ENCODE measurements around the gene RIC8B.

The RIC8B gene

DNA sequence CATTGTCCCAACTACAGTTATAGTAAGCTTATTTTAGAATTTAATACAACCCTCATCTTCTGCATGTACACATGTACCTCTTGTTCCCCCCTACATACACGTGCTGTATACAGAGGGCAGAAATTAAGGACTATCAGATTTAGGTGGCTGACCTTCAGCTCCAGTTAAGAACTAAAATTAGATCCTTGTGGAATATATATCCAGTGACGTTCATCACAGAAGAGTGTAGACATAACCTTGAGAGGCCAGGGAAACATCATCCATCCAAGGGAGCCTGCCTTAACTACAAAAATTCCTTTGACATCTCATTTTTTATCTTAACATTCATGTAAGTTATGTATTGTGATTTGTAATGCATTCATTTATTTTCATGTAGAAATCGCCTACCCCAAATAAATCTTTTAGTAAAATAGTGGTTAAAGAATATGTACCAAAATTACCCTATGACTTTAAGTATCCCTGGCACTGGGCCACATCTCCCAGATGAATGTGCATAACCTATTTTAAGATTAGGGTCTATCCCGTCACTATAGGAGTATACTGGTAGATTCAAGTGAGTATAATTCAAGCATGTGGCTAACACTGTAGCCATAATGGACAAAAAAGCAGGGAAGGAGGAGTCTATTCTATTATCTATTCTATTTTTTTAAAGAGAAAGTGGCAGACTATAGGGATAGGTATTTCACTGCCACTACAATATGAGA lies 27.5 kb downstream of the RIC8B start:
- no peak for DNase-seq

GRCh38 chr12:106804668-106805067 lies 30.2 kb downstream of the RIC8B start:
- no peak for DNase-seq

DNA sequence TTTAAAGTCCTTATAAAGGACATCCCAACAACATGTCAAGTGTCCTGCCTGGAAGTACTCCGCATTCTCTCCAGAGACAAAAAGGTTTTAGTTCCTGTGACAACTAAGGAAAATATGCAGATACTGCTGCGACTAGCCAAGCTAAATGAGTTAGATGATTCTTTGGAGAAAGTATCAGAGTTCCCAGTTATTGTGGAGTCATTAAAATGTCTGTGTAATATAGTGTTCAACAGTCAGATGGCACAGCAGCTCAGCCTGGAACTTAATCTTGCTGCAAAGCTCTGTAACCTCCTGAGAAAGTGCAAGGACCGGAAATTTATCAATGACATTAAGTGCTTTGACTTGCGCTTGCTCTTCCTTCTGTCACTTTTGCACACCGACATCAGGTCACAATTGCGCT lies 40.2 kb downstream of the RIC8B start:
- no peak for DNase-seq

- DNase-seq = no peak
These were observed 41.3 kb downstream of the RIC8B start for GRCh38 chr12:106815741-106816140.

DNA sequence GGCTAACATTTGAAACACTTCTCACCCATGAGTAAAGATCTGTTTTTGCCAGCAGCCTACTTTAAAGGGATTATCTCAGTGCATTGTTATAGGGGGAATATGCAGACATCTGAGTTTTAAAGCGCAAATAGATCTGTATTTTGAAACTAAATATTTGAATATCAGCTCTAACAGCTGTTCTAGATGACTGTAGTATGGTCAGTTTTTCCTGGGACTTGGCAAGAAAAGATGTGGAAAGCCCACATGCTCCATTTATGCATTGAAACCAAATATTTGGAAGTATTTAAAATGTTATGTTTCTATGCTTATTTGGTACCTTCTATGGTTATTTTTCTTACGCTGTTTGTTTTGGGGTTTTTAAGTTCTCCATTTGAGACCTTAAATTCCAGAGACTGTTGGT lies 41.7 kb downstream of the RIC8B start:
- DNase-seq = no peak

GRCh38 chr12:106819991-106820390 lies 45.5 kb downstream of the RIC8B start:
- DNase-seq = no peak

DNA sequence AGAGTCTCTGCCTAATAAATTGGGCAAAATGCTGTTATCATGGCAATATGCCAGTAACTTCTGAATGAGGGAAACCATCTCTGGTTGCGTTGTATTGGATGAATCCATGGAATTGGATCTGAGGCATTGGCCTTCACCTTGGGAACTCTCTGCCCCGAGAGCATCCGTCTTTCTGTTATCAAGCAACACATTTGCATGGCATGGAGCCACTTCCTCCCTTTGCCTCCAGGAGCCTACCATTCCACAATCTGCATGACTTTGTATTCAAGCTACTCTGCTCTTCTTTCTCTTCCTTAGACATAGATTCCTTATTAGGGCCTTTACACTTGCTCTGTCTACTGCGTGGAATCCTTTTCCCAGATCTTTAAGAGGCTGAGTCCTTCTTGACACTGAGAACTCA lies 57.2 kb downstream of the RIC8B start:
- no peak for DNase-seq

GRCh38 chr12:106837782-106838181 lies 63.3 kb downstream of the RIC8B start:
- no peak for DNase-seq

- DNase-seq = no peak
These were observed 64.9 kb downstream of the RIC8B start for GRCh38 chr12:106839333-106839732.

GRCh38 chr12:106840243-106840642 lies 65.8 kb downstream of the RIC8B start:
- DNase-seq = no peak

DNA sequence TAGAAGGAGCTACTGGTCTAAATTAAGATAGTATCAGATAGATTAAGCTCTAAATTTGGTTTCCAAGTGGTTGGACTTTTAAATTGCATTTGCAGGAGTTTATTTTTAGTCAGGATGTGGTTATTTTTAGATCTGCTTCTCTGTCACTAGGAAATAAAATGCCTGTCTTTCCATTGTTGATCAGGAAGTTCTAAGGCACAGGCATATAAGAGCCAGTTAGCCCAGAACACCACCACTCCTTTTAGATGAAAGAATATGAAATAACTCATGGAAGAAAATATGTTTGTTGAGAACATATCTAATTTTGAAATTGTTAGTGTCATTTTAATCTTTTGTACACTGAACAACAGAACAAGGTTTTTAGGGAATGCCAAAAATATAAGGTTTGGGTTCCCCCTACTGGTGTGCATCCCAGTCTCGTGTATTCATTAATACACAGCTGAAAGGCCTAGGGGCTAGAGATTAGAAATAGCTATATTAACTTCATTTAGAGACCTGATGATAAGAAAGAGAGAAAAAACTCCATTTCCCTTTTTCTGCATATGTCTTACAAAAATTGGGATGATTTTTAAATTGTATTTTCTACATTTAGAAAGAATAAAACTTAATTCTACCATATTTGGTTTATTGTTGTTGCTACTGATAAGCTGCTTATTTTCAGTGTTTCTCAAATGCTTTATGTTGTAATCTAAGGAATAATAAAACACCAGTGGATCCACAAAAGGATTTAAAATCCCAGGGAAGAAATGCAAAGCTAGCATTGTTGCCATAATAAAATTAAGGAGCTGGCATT lies 67.2 kb downstream of the RIC8B start:
- peak; percentile 57 for DNase-seq

- DNase-seq = no peak
These were observed 71.4 kb downstream of the RIC8B start for GRCh38 chr12:106845902-106846301.

DNA sequence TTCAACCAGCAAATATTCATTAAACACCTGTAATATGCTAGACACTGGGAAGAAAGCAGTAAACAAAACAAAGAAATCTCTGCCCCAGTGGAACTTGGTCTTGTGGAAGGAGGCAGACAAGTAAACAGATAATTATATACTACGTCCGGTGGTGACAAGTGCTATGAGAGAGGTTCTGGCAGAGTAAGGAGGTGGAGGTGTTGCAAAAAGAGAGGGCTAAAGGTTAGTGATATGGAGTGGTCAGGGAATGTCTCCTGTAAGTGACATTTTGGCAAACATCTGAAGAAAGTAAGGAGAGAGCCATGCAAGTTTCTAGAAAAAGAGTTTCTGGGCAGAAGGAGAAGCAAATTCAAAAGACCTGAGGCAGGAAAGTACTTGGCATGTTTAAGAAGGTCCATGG lies 73.4 kb downstream of the RIC8B start:
- no peak for DNase-seq

DNA sequence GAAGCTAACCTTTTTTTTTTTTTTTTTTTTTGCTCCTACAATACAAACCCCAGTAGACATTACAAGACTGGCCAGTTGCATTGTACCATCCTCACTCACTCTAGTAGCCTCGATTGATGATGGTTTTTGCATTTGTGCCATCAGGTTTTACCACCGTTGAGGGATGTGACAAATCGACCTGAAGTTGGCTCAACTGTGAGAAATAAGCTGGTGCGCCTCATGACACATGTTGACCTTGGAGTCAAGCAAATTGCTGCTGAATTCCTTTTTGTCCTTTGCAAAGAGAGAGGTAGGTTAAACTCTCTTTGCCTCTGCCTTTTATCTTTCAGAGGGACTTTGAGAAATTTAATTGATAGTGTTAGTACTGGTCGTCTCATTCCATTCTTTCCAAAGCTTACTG lies 76.8 kb downstream of the RIC8B start:
- no peak for DNase-seq

- DNase-seq = no peak
These were observed 80.2 kb downstream of the RIC8B start for GRCh38 chr12:106854723-106855122.

- no peak for DNase-seq
These were observed 80.8 kb downstream of the RIC8B start for GRCh38 chr12:106855221-106855758.

DNA sequence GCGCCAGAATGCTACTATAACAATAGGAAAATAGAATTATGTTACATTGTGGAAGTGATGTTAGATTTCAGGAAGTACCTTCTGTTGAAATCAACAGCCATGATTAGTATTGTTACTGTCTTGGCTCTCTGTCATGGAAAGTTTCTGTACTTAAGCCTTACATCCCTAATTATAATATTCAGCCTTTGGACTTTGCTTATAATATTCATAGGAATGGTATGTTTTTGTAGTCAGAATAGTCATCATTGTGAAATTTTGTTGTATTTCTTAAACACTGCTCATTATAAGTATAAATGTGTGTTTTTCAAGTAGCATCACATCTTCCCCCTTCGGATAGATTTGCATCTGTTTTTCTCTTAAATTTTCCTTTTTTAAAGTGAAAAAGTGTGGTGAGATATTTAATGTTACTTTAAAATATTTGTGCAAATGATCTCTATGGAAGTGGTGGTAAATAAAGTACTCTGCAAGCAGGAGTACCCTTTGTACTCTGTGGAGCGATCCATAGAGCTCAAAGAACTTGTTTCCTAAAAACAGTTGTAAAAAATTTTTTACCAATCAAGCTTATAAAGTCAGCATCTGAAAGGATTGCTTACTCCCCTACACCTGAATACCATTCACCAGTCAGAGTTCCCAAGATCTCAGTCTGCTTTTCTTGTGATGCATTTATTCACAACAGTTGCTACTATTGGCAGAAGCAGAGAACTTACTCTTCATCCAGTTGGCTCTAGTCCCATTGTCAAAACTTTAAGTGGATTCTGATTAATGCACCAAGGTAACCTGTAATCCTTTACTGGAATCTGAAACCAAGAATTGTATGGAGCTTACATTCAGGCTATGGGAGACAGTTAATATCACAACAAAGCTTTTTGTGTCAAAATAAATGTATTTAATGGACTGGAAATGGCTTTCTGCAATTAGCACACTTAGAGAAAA lies 87.8 kb downstream of the RIC8B start:
- DNase-seq = no peak

DNA sequence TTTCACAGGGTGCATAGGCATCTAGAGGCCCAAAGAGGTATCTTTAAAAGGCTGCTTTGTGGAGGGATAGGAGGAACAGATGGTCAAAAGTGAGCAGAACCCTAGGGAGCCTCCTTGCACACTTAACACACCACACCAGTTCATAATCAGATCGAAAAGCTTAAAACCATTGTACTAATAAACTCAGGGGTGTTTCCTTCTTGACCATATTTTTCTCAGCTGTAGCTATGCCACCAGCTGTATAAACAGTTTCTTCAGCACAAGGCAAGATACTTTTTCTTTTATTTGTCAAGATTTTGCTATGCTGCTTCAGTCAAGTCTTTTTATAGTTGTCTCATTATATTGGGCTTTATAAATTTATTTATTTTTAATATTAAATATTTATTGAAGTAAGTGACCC lies 88.7 kb downstream of the RIC8B start:
- no peak for DNase-seq

DNA sequence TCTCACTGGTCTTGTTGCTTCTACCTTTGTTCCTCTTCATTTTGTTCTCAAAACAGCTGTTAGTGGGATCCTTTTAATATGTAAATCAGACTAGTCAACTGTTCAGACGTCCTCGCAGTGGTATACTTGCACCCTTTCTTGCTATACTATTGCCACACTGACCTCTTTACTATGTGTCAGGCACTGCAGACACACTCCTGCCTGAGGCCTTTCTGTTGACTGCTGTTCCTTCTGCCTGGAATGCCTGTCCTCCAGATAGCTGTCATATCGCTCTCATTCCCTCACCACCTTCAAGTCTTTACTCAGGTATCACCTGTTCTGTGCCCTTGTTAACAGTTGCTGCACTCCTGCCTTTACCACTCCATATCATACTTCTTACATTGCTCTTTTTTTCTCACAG lies 91.2 kb downstream of the RIC8B start:
- no peak for DNase-seq

GRCh38 chr12:106866426-106867080 lies 92.1 kb downstream of the RIC8B start:
- no peak for DNase-seq

GRCh38 chr12:106867651-106868050 lies 93.2 kb downstream of the RIC8B start:
- DNase-seq = no peak

- DNase-seq = no peak
These were observed 94.7 kb downstream of the RIC8B start for GRCh38 chr12:106868982-106869700.

Measured in CD4-positive, alpha-beta T cell treated with Interleukin-12 subunit alpha and Interleukin-12 subunit beta, for 1 hour (primary cell).